Measurements from ENCODE around the gene SLC12A5.

The SLC12A5 gene

GRCh38 chr20:46057856-46058598, 29.0 kb downstream of the SLC12A5 start:
- Histone ChIP-seq H3K27me3 (ENCODE audit: control insufficient read depth in 1 of 2, insufficient read depth in 2 of 2, low read length in 2 of 2) (peaks cover 11 to 31% of the 10 kb centered on the region in 2 donors), H3K27ac (ENCODE audit: low read depth, low read length) (no peak overlapping the region), H3K9me3 (ENCODE audit: low read length) (no peaks in the 10 kb centered on the region), H3K4me1 (ENCODE audit: insufficient read depth, low read length) (peaks cover 10% of the 10 kb centered on the region), H3K4me3 (ENCODE audit: low read depth in 1 of 2, low read length in 2 of 2) (peak overlapping the region in 1 of 2 donors; percentile 8), H3K9ac (ENCODE audit: low read length) (no peak overlapping the region), H3K36me3 (ENCODE audit: insufficient read depth, low read length) (peaks cover 35% of the 10 kb centered on the region)

GRCh38 chr20:46058599-46059281, 29.7 kb downstream of the SLC12A5 start:
- peaks cover 42% of the 10 kb centered on the region for H3K36me3 ChIP-seq (ENCODE audit: insufficient read depth, low read length)
- H3K9ac ChIP-seq (ENCODE audit: low read length): no peak overlapping the region
- H3K27ac ChIP-seq (ENCODE audit: low read depth, low read length): no peak overlapping the region
- no peaks in the 10 kb centered on the region for H3K9me3 ChIP-seq (ENCODE audit: low read length)
- H3K4me1 ChIP-seq (ENCODE audit: insufficient read depth, low read length): peaks cover 10% of the 10 kb centered on the region
- H3K27me3 ChIP-seq (ENCODE audit: control insufficient read depth in 1 of 2, insufficient read depth in 2 of 2, low read length in 2 of 2): peaks cover 11 to 31% of the 10 kb centered on the region in 2 donors
- peak overlapping the region in 1 of 2 donors; percentile 8 for H3K4me3 ChIP-seq (ENCODE audit: low read depth in 1 of 2, low read length in 2 of 2)

DNA sequence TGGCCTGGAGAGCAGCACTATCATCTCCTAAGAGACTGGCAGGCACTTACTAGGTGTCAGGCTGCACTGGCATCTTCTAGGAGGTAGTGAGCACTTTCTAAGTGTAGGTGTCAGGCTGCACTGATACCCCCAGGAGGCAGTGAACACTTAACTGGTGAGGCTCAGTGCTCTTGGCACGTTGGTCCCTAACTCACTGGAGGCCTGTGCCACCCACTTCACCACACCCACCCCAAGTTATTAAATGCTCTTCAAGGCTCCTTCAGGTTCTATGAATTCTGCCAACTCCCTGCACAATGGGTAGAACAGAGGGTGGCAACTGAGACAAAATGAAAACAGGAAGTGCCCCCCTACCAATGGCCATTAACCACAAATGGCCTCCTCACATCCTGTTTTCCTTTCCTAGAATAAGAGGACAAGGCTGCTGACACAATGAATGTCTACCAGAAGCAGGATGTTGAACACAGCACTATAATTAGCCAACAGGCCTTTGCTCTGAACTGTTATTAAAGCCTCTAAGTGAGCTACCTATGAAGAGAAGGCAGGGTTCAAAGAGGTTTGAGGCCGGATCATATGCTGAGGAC, 31.4 kb downstream of the SLC12A5 start:
- H3K9ac ChIP-seq (ENCODE audit: low read length): no peak overlapping the region
- peaks cover 11 to 31% of the 10 kb centered on the region in 2 donors for H3K27me3 ChIP-seq (ENCODE audit: control insufficient read depth in 1 of 2, insufficient read depth in 2 of 2, low read length in 2 of 2)
- H3K36me3 ChIP-seq (ENCODE audit: insufficient read depth, low read length): peaks cover 58% of the 10 kb centered on the region
- H3K27ac ChIP-seq (ENCODE audit: low read depth, low read length): no peak overlapping the region
- no peaks in the 10 kb centered on the region for H3K9me3 ChIP-seq (ENCODE audit: low read length)
- peaks cover 10% of the 10 kb centered on the region for H3K4me1 ChIP-seq (ENCODE audit: insufficient read depth, low read length)
- no peak overlapping the region for H3K4me3 ChIP-seq (ENCODE audit: low read depth in 1 of 2, low read length in 2 of 2)

GRCh38 chr20:46060975-46061374, 32.0 kb downstream of the SLC12A5 start:
- H3K27me3 ChIP-seq (ENCODE audit: control insufficient read depth in 1 of 2, insufficient read depth in 2 of 2, low read length in 2 of 2): peaks cover 10 to 29% of the 10 kb centered on the region in 2 donors
- peaks cover 64% of the 10 kb centered on the region for H3K36me3 ChIP-seq (ENCODE audit: insufficient read depth, low read length)
- H3K4me1 ChIP-seq (ENCODE audit: insufficient read depth, low read length): peaks cover 10% of the 10 kb centered on the region
- H3K4me3 ChIP-seq (ENCODE audit: low read depth in 1 of 2, low read length in 2 of 2): no peak overlapping the region
- no peak overlapping the region for H3K9ac ChIP-seq (ENCODE audit: low read length)
- no peak overlapping the region for H3K27ac ChIP-seq (ENCODE audit: low read depth, low read length)
- H3K9me3 ChIP-seq (ENCODE audit: low read length): no peaks in the 10 kb centered on the region

- Histone ChIP-seq H3K36me3 (ENCODE audit: insufficient read depth, low read length) (peaks cover 75% of the 10 kb centered on the region), H3K9me3 (ENCODE audit: low read length) (no peaks in the 10 kb centered on the region), H3K9ac (ENCODE audit: low read length) (no peak overlapping the region), H3K4me3 (ENCODE audit: low read depth in 1 of 2, low read length in 2 of 2) (no peak overlapping the region), H3K27ac (ENCODE audit: low read depth, low read length) (no peak overlapping the region), H3K27me3 (ENCODE audit: control insufficient read depth in 1 of 2, insufficient read depth in 2 of 2, low read length in 2 of 2) (peaks cover 0 to 17% of the 10 kb centered on the region in 2 donors), H3K4me1 (ENCODE audit: insufficient read depth, low read length) (peaks cover 10% of the 10 kb centered on the region)
Measured at GRCh38 chr20:46062151-46062550, 33.1 kb downstream of the SLC12A5 start.

DNA sequence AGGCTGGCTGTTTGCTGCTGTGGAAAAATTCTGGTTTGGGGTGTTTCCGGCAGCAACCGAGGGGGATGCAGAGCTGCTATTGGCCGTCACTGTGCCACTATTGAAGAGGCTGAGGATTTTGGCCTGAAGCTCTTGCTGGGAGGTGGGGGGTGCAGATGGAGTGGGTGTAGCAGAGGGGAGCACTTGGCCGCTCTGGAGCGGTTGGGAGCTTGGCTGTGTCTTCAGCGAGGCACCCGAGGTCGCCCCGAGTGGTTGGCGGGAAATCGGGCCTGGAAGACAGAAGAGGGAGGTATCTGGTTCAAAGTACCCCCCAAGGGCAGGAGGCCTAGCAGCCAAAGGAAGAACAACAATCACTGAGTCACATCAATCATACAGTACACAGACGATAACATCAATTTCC, 33.6 kb downstream of the SLC12A5 start:
- Histone ChIP-seq H3K27me3 (ENCODE audit: control insufficient read depth in 1 of 2, insufficient read depth in 2 of 2, low read length in 2 of 2) (peaks cover 0 to 13% of the 10 kb centered on the region in 2 donors), H3K4me3 (ENCODE audit: low read depth in 1 of 2, low read length in 2 of 2) (no peak overlapping the region), H3K36me3 (ENCODE audit: insufficient read depth, low read length) (peaks cover 75% of the 10 kb centered on the region), H3K9me3 (ENCODE audit: low read length) (no peaks in the 10 kb centered on the region), H3K27ac (ENCODE audit: low read depth, low read length) (no peak overlapping the region), H3K4me1 (ENCODE audit: insufficient read depth, low read length) (peaks cover 10% of the 10 kb centered on the region), H3K9ac (ENCODE audit: low read length) (no peak overlapping the region)

GRCh38 chr20:46063151-46063550, 34.1 kb downstream of the SLC12A5 start:
- Histone ChIP-seq H3K27me3 (ENCODE audit: control insufficient read depth in 1 of 2, insufficient read depth in 2 of 2, low read length in 2 of 2) (peaks cover 0 to 7% of the 10 kb centered on the region in 2 donors), H3K36me3 (ENCODE audit: insufficient read depth, low read length) (peaks cover 80% of the 10 kb centered on the region), H3K4me1 (ENCODE audit: insufficient read depth, low read length) (peaks cover 6% of the 10 kb centered on the region), H3K9ac (ENCODE audit: low read length) (no peak overlapping the region), H3K4me3 (ENCODE audit: low read depth in 1 of 2, low read length in 2 of 2) (no peak overlapping the region), H3K9me3 (ENCODE audit: low read length) (no peaks in the 10 kb centered on the region), H3K27ac (ENCODE audit: low read depth, low read length) (no peak overlapping the region)

DNA sequence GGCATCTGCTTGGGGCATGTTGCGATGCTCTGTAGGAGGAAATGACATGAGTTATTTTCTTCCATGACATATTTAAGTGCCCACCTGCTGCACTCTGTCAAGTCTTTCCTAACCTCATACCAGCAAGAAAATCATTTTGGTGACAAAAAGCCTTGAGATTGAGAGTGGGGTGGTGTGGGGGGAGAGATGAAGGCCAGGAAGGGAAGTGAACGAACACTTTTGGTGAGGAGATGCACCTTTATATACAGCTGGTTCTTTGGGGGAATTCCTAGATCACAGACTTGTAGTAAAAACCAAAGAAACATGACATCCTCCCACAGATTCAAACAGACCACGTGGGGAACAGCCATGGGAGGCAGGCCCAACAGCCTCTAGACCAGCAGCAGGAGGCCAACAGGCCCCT, 34.6 kb downstream of the SLC12A5 start:
- peaks cover 85% of the 10 kb centered on the region for H3K36me3 ChIP-seq (ENCODE audit: insufficient read depth, low read length)
- H3K4me3 ChIP-seq (ENCODE audit: low read depth in 1 of 2, low read length in 2 of 2): no peak overlapping the region
- peaks cover 0 to 2% of the 10 kb centered on the region in 2 donors for H3K27me3 ChIP-seq (ENCODE audit: control insufficient read depth in 1 of 2, insufficient read depth in 2 of 2, low read length in 2 of 2)
- H3K27ac ChIP-seq (ENCODE audit: low read depth, low read length): no peak overlapping the region
- no peaks in the 10 kb centered on the region for H3K9me3 ChIP-seq (ENCODE audit: low read length)
- no peak overlapping the region for H3K9ac ChIP-seq (ENCODE audit: low read length)
- peaks cover 1% of the 10 kb centered on the region for H3K4me1 ChIP-seq (ENCODE audit: insufficient read depth, low read length)

DNA sequence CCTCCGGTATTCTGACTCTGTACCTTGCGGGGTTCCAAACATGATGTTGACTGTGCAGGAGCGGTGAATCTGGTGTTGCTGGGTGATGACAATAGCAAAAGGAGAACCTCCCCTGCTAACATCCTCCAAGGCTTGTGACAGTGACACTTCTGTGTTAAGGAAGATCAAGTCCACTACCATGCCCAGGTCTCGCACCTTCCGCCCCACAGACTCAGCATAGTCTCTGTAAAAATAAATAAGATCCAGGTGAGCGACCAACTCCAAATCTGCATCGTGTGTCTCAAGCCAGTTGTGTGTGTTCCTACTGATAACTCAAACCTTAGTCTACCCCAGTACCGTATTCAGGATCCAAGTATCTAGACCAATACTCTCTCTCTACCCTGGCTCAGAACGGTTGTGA, 36.0 kb downstream of the SLC12A5 start:
- no peaks in the 10 kb centered on the region for H3K27me3 ChIP-seq (ENCODE audit: control insufficient read depth in 1 of 2, insufficient read depth in 2 of 2, low read length in 2 of 2)
- H3K27ac ChIP-seq (ENCODE audit: low read depth, low read length): no peak overlapping the region
- H3K4me3 ChIP-seq (ENCODE audit: low read depth in 1 of 2, low read length in 2 of 2): no peak overlapping the region
- peaks cover 89% of the 10 kb centered on the region for H3K36me3 ChIP-seq (ENCODE audit: insufficient read depth, low read length)
- no peaks in the 10 kb centered on the region for H3K9me3 ChIP-seq (ENCODE audit: low read length)
- H3K4me1 ChIP-seq (ENCODE audit: insufficient read depth, low read length): no peaks in the 10 kb centered on the region
- no peak overlapping the region for H3K9ac ChIP-seq (ENCODE audit: low read length)

DNA sequence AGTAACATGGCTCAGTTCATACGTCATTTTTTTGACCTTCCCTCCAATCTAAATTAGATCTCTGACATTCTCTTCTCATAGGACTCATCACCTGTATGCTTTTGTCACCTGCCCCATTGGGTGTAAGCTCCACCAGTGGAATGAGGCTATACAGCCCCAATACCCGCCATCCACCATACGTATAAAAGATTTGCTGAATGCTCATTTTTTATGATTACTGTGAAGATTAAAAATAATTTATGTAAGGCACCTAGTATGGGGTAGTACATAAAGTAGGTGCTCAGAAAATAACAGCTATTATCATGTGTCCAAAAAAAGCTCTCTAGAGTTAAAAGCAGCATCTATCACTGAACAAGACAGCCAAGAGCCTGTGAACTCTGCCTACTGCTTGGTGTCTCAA, 36.7 kb downstream of the SLC12A5 start:
- H3K4me3 ChIP-seq (ENCODE audit: low read depth in 1 of 2, low read length in 2 of 2): no peak overlapping the region
- H3K9me3 ChIP-seq (ENCODE audit: low read length): no peaks in the 10 kb centered on the region
- peaks cover 89% of the 10 kb centered on the region for H3K36me3 ChIP-seq (ENCODE audit: insufficient read depth, low read length)
- no peaks in the 10 kb centered on the region for H3K27me3 ChIP-seq (ENCODE audit: control insufficient read depth in 1 of 2, insufficient read depth in 2 of 2, low read length in 2 of 2)
- no peak overlapping the region for H3K9ac ChIP-seq (ENCODE audit: low read length)
- no peaks in the 10 kb centered on the region for H3K4me1 ChIP-seq (ENCODE audit: insufficient read depth, low read length)
- no peak overlapping the region for H3K27ac ChIP-seq (ENCODE audit: low read depth, low read length)

- Histone ChIP-seq H3K27ac (ENCODE audit: low read depth, low read length) (no peak overlapping the region), H3K36me3 (ENCODE audit: insufficient read depth, low read length) (peaks cover 64% of the 10 kb centered on the region), H3K9ac (ENCODE audit: low read length) (no peak overlapping the region), H3K9me3 (ENCODE audit: low read length) (no peaks in the 10 kb centered on the region), H3K4me1 (ENCODE audit: insufficient read depth, low read length) (no peaks in the 10 kb centered on the region), H3K4me3 (ENCODE audit: low read depth in 1 of 2, low read length in 2 of 2) (no peak overlapping the region), H3K27me3 (ENCODE audit: control insufficient read depth in 1 of 2, insufficient read depth in 2 of 2, low read length in 2 of 2) (no peaks in the 10 kb centered on the region)
Measured at GRCh38 chr20:46070215-46070900, 41.3 kb downstream of the SLC12A5 start.

All from muscle layer of colon (tissue), 2 donors.